GM23338 (cell line): ENCODE measurements around the gene TBC1D19. TPM values are rescaled to one million over a fixed set of nuclear protein-coding genes. Genes with fewer than 3 reads are reported as not detected.

Experiments
- ATAC-seq: fragments of 200-7000 bp; cut with Tn5 transposase; 3 replicates; pipeline ENCODE4 v1.9.1; 2020
- DNase-seq: peaks from one replicate; pipeline ENCODE4 v3.0.0-alpha.2; 2015; ENCODE audit warnings: low spot score
- H2AFZ ChIP-seq: fragments of 200-600 bp; sonication (generic); 2 replicates; pipeline ENCODE4 v1.8.0; 2016; ENCODE audit warnings: antibody characterized with exemption, mild to moderate bottlenecking, moderate library complexity
- H3F3A ChIP-seq: fragments of 200-600 bp; sonication (generic); replicated peaks from 2 replicates; pipeline ENCODE4 v1.8.0; 2017; ENCODE audit warnings: antibody characterized with exemption, mixed run types, low read depth
- H3K27ac ChIP-seq: fragments of 200-600 bp; sonication (generic); 2 replicates; pipeline ENCODE4 v1.6.1; 2016; ENCODE audit warnings: low read depth
- H3K27me3 ChIP-seq: fragments of 200-600 bp; sonication (generic); 2 replicates; pipeline ENCODE4 v1.8.0; 2016; ENCODE audit warnings: mild to moderate bottlenecking, mixed run types, moderate library complexity; ENCODE audit not compliant: insufficient read depth
- H3K36me3 ChIP-seq: fragments of 200-600 bp; sonication (generic); 2 replicates; pipeline ENCODE4 v1.8.0; 2016; ENCODE audit warnings: mild to moderate bottlenecking; ENCODE audit not compliant: insufficient read depth
- H3K4me1 ChIP-seq: fragments of 200-600 bp; sonication (generic); 2 replicates; pipeline ENCODE4 v1.8.0; 2016; ENCODE audit warnings: mild to moderate bottlenecking, moderate library complexity; ENCODE audit not compliant: insufficient read depth
- H3K4me2 ChIP-seq: fragments of 200-600 bp; sonication (generic); 2 replicates; pipeline ENCODE4 v1.7.1; 2017; ENCODE audit warnings: mixed run types
- H3K4me3 ChIP-seq: fragments of 200-600 bp; sonication (generic); 2 replicates; pipeline ENCODE4 v1.6.1; 2016; ENCODE audit warnings: mixed run types
- H3K79me2 ChIP-seq: fragments of 200-600 bp; sonication (generic); replicated peaks from 2 replicates; pipeline ENCODE4 v1.8.0; 2017; ENCODE audit warnings: mild to moderate bottlenecking; ENCODE audit not compliant: insufficient read depth
- H3K9me2 ChIP-seq: fragments of 200-600 bp; sonication (generic); 2 replicates; pipeline ENCODE4 v1.8.0; 2017; ENCODE audit not compliant: insufficient read depth
- H4K20me1 ChIP-seq: fragments of 200-600 bp; sonication (generic); replicated peaks from 2 replicates; pipeline ENCODE4 v1.8.0; 2017; ENCODE audit warnings: mild to moderate bottlenecking; ENCODE audit not compliant: insufficient read depth
- H3K27ac Mint-ChIP-seq: 2 replicates; pipeline ENCODE4 v1.8.0; 2020; ENCODE audit warnings: inconsistent platforms, mild to moderate bottlenecking, moderate library complexity, mixed read lengths
- H3K27me3 Mint-ChIP-seq: 3 replicates; pipeline ENCODE4 v1.8.0; 2022; ENCODE audit warnings: low read depth, mild to moderate bottlenecking, moderate library complexity, mixed read lengths, inconsistent platforms; ENCODE audit not compliant: insufficient read depth, poor library complexity
- H3K36me3 Mint-ChIP-seq: 3 replicates; pipeline ENCODE4 v1.8.0; 2021; ENCODE audit warnings: low read depth, mild to moderate bottlenecking, inconsistent platforms, moderate library complexity, mixed read lengths
- H3K4me1 Mint-ChIP-seq: 3 replicates; pipeline ENCODE4 v1.8.0; 2020; ENCODE audit warnings: mild to moderate bottlenecking, inconsistent platforms, mixed read lengths
- H3K4me3 Mint-ChIP-seq: 3 replicates; pipeline ENCODE4 v1.8.0; 2021; ENCODE audit warnings: moderate library complexity, mild to moderate bottlenecking, inconsistent platforms, mixed read lengths
- H3K9me3 Mint-ChIP-seq: 3 replicates; pipeline ENCODE4 v1.8.0; 2020; ENCODE audit warnings: moderate library complexity, mild to moderate bottlenecking, inconsistent platforms, mixed read lengths
- CREB1 ChIP-seq: fragments of 250-450 bp; sonication (Bioruptor Pico); IDR thresholded peaks from 2 replicates; pipeline ENCODE4 v1.5.0; 2020; ENCODE audit warnings: low read depth, mild to moderate bottlenecking, moderate library complexity
- CTCF ChIP-seq, 2 experiments: fragments of 200-600 bp in 1 of 2; sonication (generic) in 1 of 2; conservative IDR thresholded peaks; 2 replicates each; pipeline versions ENCODE4 v1.5.1 to v1.6.1; 2016 to 2017; ENCODE audit warnings: antibody characterized with exemption in 2 of 2, low read depth in 2 of 2, mild to moderate bottlenecking in 2 of 2, moderate library complexity in 1 of 2
- ETS1 ChIP-seq: IDR thresholded peaks from 2 replicates; pipeline ENCODE4 v1.6.1; 2016; ENCODE audit warnings: antibody characterized with exemption
- EZH2 ChIP-seq: fragments of 200-600 bp; sonication (generic); IDR thresholded peaks from one replicate; pipeline ENCODE4 v1.8.0; 2017; ENCODE audit warnings: antibody characterized with exemption, mild to moderate bottlenecking, low read depth; ENCODE audit not compliant: unreplicated experiment
- EZH2phosphoT487 ChIP-seq: fragments of 200-600 bp; sonication (generic); IDR thresholded peaks from one replicate; pipeline ENCODE4 v1.8.1; 2018; ENCODE audit warnings: antibody characterized with exemption; ENCODE audit not compliant: unreplicated experiment
- JUNB ChIP-seq: IDR thresholded peaks from one replicate; pipeline ENCODE4 v1.6.1; 2016; ENCODE audit warnings: antibody characterized with exemption; ENCODE audit not compliant: unreplicated experiment
- POLR2AphosphoS5 ChIP-seq: IDR thresholded peaks from 2 replicates; pipeline ENCODE4 v1.6.1; 2016; ENCODE audit warnings: antibody characterized with exemption, low read depth
- REST ChIP-seq: IDR thresholded peaks from one replicate; pipeline ENCODE4 v1.6.1; 2018; ENCODE audit warnings: antibody characterized with exemption; ENCODE audit not compliant: unreplicated experiment
- STAT1 ChIP-seq: IDR thresholded peaks from one replicate; pipeline ENCODE4 v1.6.1; 2016; ENCODE audit warnings: antibody characterized with exemption; ENCODE audit not compliant: unreplicated experiment
- ZNF114 ChIP-seq: fragments of 250-450 bp; sonication (Bioruptor Pico); IDR thresholded peaks from 2 replicates; pipeline ENCODE4 v1.5.0; 2020; ENCODE audit warnings: mild to moderate bottlenecking, moderate library complexity
- ZNF331 ChIP-seq: fragments of 250-450 bp; sonication (Bioruptor Pico); IDR thresholded peaks from 2 replicates; pipeline ENCODE4 v1.5.0; 2020; ENCODE audit warnings: low read depth, mild to moderate bottlenecking, moderate library complexity
- polyA plus RNA-seq: library from polyadenylated mRNA; unstranded; fragments of >200 nt; fragmentation: Nextera tagmentation; extraction: Ambion mirVana; gene quantifications from 2 replicates; pipeline ENCODE4 v1.2.1, GENCODE V29; 2016
- total RNA-seq: library from RNA; depleted of rRNA; stranded (reverse); fragments of >200 nt; shearing (Covaris generic); gene quantifications from 2 replicates; pipeline ENCODE4 v1.2.3, GENCODE V29; 2014

Gene TBC1D19
- total and polyA plus RNA-seq, 2 experiments from 2014 or later = 1.9 to 4.3 TPM

GRCh38 chr4:26660261-26660660, 76.4 kb downstream of the TBC1D19 start:
- Histone ChIP-seq H3K4me1 (peaks cover 3% of the 10 kb centered on the region; the same call in 1 of the 2 replicates), H3K27ac (no peak overlapping the region), H3K4me2 (no peak overlapping the region), H3K36me3 (no peaks in the 10 kb centered on the region), H4K20me1 (no peaks in the 10 kb centered on the region), H3K9me2 (no peaks in the 10 kb centered on the region), H3F3A (no peaks in the 10 kb centered on the region), H3K27me3 (no peaks in the 10 kb centered on the region), H3K79me2 (no peaks in the 10 kb centered on the region), H2AFZ (no peak overlapping the region), H3K4me3 (no peak overlapping the region)
- ATAC-seq (no peak), DNase-seq (no peak)
- Mint-ChIP-seq H3K4me1 (peaks cover 10% of the 10 kb centered on the region; the same call in 2 of the 3 replicates), H3K36me3 (peaks cover 28% of the 10 kb centered on the region), H3K27me3 (peaks cover 1% of the 10 kb centered on the region), H3K9me3 (peaks cover 25% of the 10 kb centered on the region), H3K27ac (no peak overlapping the region), H3K4me3 (no peak overlapping the region)
- TF ChIP-seq ZNF331 (CRISPR knock-in tag) = no peak
- no peak for TF ChIP-seq ZNF114 (CRISPR knock-in tag)
- no peak for TF ChIP-seq JUNB
- no peak for TF ChIP-seq ETS1
- TF ChIP-seq REST = no peak
- TF ChIP-seq EZH2 = no peak
- TF ChIP-seq EZH2phosphoT487 = no peak
- TF ChIP-seq CTCF (conservative IDR thresholded peaks at IDR 0.05; ENCODE audit: low read depth in 2 of 2) = no peak
- TF ChIP-seq POLR2AphosphoS5 = no peak

- Histone ChIP-seq H3K36me3 (no peaks in the 10 kb centered on the region), H3K27ac (no peak overlapping the region), H3K4me3 (no peak overlapping the region), H3K4me2 (no peak overlapping the region), H3F3A (no peaks in the 10 kb centered on the region), H3K79me2 (no peaks in the 10 kb centered on the region), H4K20me1 (no peaks in the 10 kb centered on the region), H3K27me3 (no peaks in the 10 kb centered on the region), H3K4me1 (peaks cover 3% of the 10 kb centered on the region; the same call in 1 of the 2 replicates), H2AFZ (no peak overlapping the region), H3K9me2 (no peaks in the 10 kb centered on the region)
- Mint-ChIP-seq H3K9me3 (no peaks in the 10 kb centered on the region), H3K4me3 (no peak overlapping the region), H3K36me3 (no peaks in the 10 kb centered on the region), H3K4me1 (peaks cover 10% of the 10 kb centered on the region; the same call in 2 of the 3 replicates), H3K27me3 (no peaks in the 10 kb centered on the region), H3K27ac (peak overlapping the region; percentile 30; the same call in 1 of the 2 replicates)
- ATAC-seq = no peak
- no peak for DNase-seq
- no peak for TF ChIP-seq ZNF114 (CRISPR knock-in tag)
- TF ChIP-seq JUNB = no peak
- TF ChIP-seq STAT1 = no peak
- TF ChIP-seq ETS1 = no peak
- no peak for TF ChIP-seq CREB1 (CRISPR knock-in tag)
Measured at GRCh38 chr4:26663888-26664287, 80.0 kb downstream of the TBC1D19 start.
